Muscle layer of colon (tissue), 2 donors: Measurements from ENCODE around the gene CTBP2.
"Not testable (repeated sequence)": the region's sequence is repeated elsewhere in the genome, so short reads cannot be mapped to it uniquely, and the experiment has no call there.

Experiments
- H3K27ac ChIP-seq: one replicate; pipeline ENCODE4 v1.7.0; 2013; ENCODE audit warnings: low read depth, mild to moderate bottlenecking, low read length, moderate library complexity
- H3K27me3 ChIP-seq, 2 donors: one replicate each; pipeline ENCODE4 v1.7.0; 2013; ENCODE audit warnings: low read length in 2 of 2, mild to moderate bottlenecking in 2 of 2; ENCODE audit not compliant: insufficient read depth in 2 of 2, control insufficient read depth in 1 of 2
- H3K36me3 ChIP-seq: one replicate; pipeline ENCODE4 v1.7.0; 2013; ENCODE audit warnings: mild to moderate bottlenecking, low read length; ENCODE audit not compliant: insufficient read depth
- H3K4me1 ChIP-seq: one replicate; pipeline ENCODE4 v1.7.0; 2013; ENCODE audit warnings: mild to moderate bottlenecking, low read length; ENCODE audit not compliant: insufficient read depth
- H3K4me3 ChIP-seq, 2 donors: one replicate each; pipeline ENCODE4 v1.7.0; 2013; ENCODE audit warnings: low read length in 2 of 2, low read depth in 1 of 2, mild to moderate bottlenecking in 1 of 2, moderate library complexity in 1 of 2
- H3K9ac ChIP-seq: one replicate; pipeline ENCODE4 v1.7.0; 2013; ENCODE audit warnings: low read length
- H3K9me3 ChIP-seq: one replicate; pipeline ENCODE4 v1.7.0; 2013; ENCODE audit warnings: mild to moderate bottlenecking, low read length
- donor health status: abdominal sarcoma.
- donor health status: Adenocarcinoma of cecum.

Gene CTBP2

GRCh38 chr10:125061557-125062226 lies 98.7 kb downstream of the CTBP2 start:
- no peaks in the 10 kb centered on the region for H3K36me3 ChIP-seq
- H3K9ac ChIP-seq: peak overlapping the region; percentile 28
- no peaks in the 10 kb centered on the region for H3K27me3 ChIP-seq
- peak overlapping the region in 1 of 2 donors; percentile 51 for H3K4me3 ChIP-seq
- H3K27ac ChIP-seq: peak overlapping the region; percentile 22
- H3K9me3 ChIP-seq: no peaks in the 10 kb centered on the region
- H3K4me1 ChIP-seq: peaks cover 93% of the 10 kb centered on the region

- H3K36me3 ChIP-seq: no peaks in the 10 kb centered on the region
- H3K9ac ChIP-seq: peak overlapping the region; percentile 28
- H3K9me3 ChIP-seq: no peaks in the 10 kb centered on the region
- peak overlapping the region; percentile 10 for H3K27ac ChIP-seq
- H3K4me3 ChIP-seq: peak overlapping the region; percentile 12 to 51
- peaks cover 99% of the 10 kb centered on the region for H3K4me1 ChIP-seq
- H3K27me3 ChIP-seq: no peaks in the 10 kb centered on the region
Measured at GRCh38 chr10:125060826-125061556, 99.4 kb downstream of the CTBP2 start.

- Histone ChIP-seq H3K36me3 (no peaks in the 10 kb centered on the region), H3K4me3 (peak overlapping the region; percentile 12 to 51), H3K9me3 (no peaks in the 10 kb centered on the region), H3K27ac (peak overlapping the region; percentile 10), H3K4me1 (peaks cover 98% of the 10 kb centered on the region), H3K9ac (peak overlapping the region; percentile 28), H3K27me3 (no peaks in the 10 kb centered on the region)
Measured at GRCh38 chr10:125060482-125060825, 99.9 kb downstream of the CTBP2 start.

- Histone ChIP-seq H3K9ac (no peak overlapping the region), H3K27me3 (no peaks in the 10 kb centered on the region), H3K36me3 (no peaks in the 10 kb centered on the region), H3K9me3 (no peaks in the 10 kb centered on the region), H3K27ac (peak overlapping the region; percentile 10), H3K4me1 (peaks cover 98% of the 10 kb centered on the region), H3K4me3 (peak overlapping the region in 1 of 2 donors; percentile 51)
Measured at GRCh38 chr10:125060026-125060425, 100.3 kb downstream of the CTBP2 start.

GRCh38 chr10:125059348-125059747 lies 101.0 kb downstream of the CTBP2 start:
- not testable (repeated sequence) for H3K9me3 ChIP-seq, H3K4me3 ChIP-seq, H3K36me3 ChIP-seq, H3K9ac ChIP-seq, H3K27me3 ChIP-seq, H3K27ac ChIP-seq
- H3K4me1 ChIP-seq: peaks cover 98% of the 10 kb centered on the region

GRCh38 chr10:125057158-125058001 lies 103.0 kb downstream of the CTBP2 start:
- peak overlapping the region; percentile 66 for H3K27ac ChIP-seq
- no peaks in the 10 kb centered on the region for H3K36me3 ChIP-seq
- H3K4me1 ChIP-seq: peaks cover 89% of the 10 kb centered on the region
- H3K4me3 ChIP-seq: peak overlapping the region in 1 of 2 donors; percentile 39
- peak overlapping the region; percentile 69 for H3K9ac ChIP-seq
- H3K27me3 ChIP-seq: no peaks in the 10 kb centered on the region
- H3K9me3 ChIP-seq: no peaks in the 10 kb centered on the region

GRCh38 chr10:125056161-125057132 lies 103.9 kb downstream of the CTBP2 start:
- peaks cover 80% of the 10 kb centered on the region for H3K4me1 ChIP-seq
- no peaks in the 10 kb centered on the region for H3K9me3 ChIP-seq
- no peaks in the 10 kb centered on the region for H3K27me3 ChIP-seq
- H3K27ac ChIP-seq: peak overlapping the region; percentile 66
- no peaks in the 10 kb centered on the region for H3K36me3 ChIP-seq
- H3K9ac ChIP-seq: peak overlapping the region; percentile 69
- H3K4me3 ChIP-seq: peak overlapping the region in 1 of 2 donors; percentile 39

GRCh38 chr10:125055446-125055845 lies 104.9 kb downstream of the CTBP2 start:
- Histone ChIP-seq H3K9ac (no peak overlapping the region), H3K4me1 (peaks cover 70% of the 10 kb centered on the region)

GRCh38 chr10:125054669-125055268 lies 105.6 kb downstream of the CTBP2 start:
- Histone ChIP-seq H3K36me3 (no peaks in the 10 kb centered on the region), H3K9me3 (no peaks in the 10 kb centered on the region), H3K27me3 (no peaks in the 10 kb centered on the region), H3K9ac (no peak overlapping the region), H3K4me3 (no peak overlapping the region), H3K27ac (peak overlapping the region; percentile 41), H3K4me1 (peaks cover 65% of the 10 kb centered on the region)

More at GRCh38 chr10:125055446-125055845, 104.9 kb downstream of the CTBP2 start:
- no peaks in the 10 kb centered on the region for H3K9me3 ChIP-seq
- peak overlapping the region; percentile 41 for H3K27ac ChIP-seq
- no peaks in the 10 kb centered on the region for H3K27me3 ChIP-seq
- H3K36me3 ChIP-seq: no peaks in the 10 kb centered on the region
- H3K4me3 ChIP-seq: peak overlapping the region in 1 of 2 donors; percentile 4

- Histone ChIP-seq H3K4me3 (no peak overlapping the region), H3K27me3 (no peaks in the 10 kb centered on the region), H3K36me3 (no peaks in the 10 kb centered on the region), H3K27ac (no peak overlapping the region), H3K4me1 (peaks cover 65% of the 10 kb centered on the region), H3K9ac (no peak overlapping the region), H3K9me3 (no peaks in the 10 kb centered on the region)
Measured at GRCh38 chr10:125054216-125054615, 106.1 kb downstream of the CTBP2 start.
